Liver (tissue), 9 donors: ENCODE measurements around the gene UIMC1. TPM values are rescaled to one million over a fixed set of nuclear protein-coding genes. Genes with fewer than 3 reads are reported as not detected.

ENCODE experiments used
- DNase-seq: peaks from one replicate; pipeline ENCODE4 v3.0.0-alpha.2; 2017; ENCODE audit warnings: low spot score
- H3K27ac ChIP-seq, 2 donors: one replicate each; pipeline ENCODE4 v1.7.0; 2013; ENCODE audit warnings: inconsistent platforms in 2 of 2, low read length in 2 of 2, control low read depth in 1 of 2, low read depth in 1 of 2, mild to moderate bottlenecking in 1 of 2
- H3K27me3 ChIP-seq, 4 donors: one replicate each; pipeline versions ENCODE4 v1.6.1 to v1.7.0; 2013; ENCODE audit warnings: low read length in 3 of 4, inconsistent platforms in 1 of 4, mild to moderate bottlenecking in 1 of 4, moderate library complexity in 1 of 4; ENCODE audit not compliant: control insufficient read depth in 4 of 4, insufficient read depth in 4 of 4
- H3K36me3 ChIP-seq, 4 donors: one replicate each; pipeline versions ENCODE4 v1.6.1 to v1.7.0; 2013; ENCODE audit warnings: low read length in 3 of 4, mild to moderate bottlenecking in 3 of 4, low read depth in 1 of 4, moderate library complexity in 1 of 4; ENCODE audit not compliant: control insufficient read depth in 4 of 4, insufficient read depth in 3 of 4
- H3K4me1 ChIP-seq, 4 donors: one replicate each; pipeline versions ENCODE4 v1.6.1 to v1.7.0; 2013; ENCODE audit warnings: low read length in 3 of 4, mild to moderate bottlenecking in 3 of 4, moderate library complexity in 1 of 4; ENCODE audit not compliant: control insufficient read depth in 4 of 4, insufficient read depth in 4 of 4
- H3K4me3 ChIP-seq, 3 donors: one replicate each; pipeline versions ENCODE4 v1.6.1 to v1.7.0; 2013; ENCODE audit warnings: low read length in 3 of 3, control low read depth in 1 of 3, low read depth in 1 of 3, mild to moderate bottlenecking in 1 of 3
- H3K9ac ChIP-seq, 2 donors: one replicate each; pipeline ENCODE4 v1.7.0; 2013; ENCODE audit warnings: low read length in 2 of 2, mild to moderate bottlenecking in 2 of 2, moderate library complexity in 2 of 2, control low read depth in 1 of 2, low read depth in 1 of 2
- H3K9me3 ChIP-seq, 4 donors: one replicate each; pipeline versions ENCODE4 v1.6.1 to v1.7.0; 2013; ENCODE audit warnings: low read length in 3 of 4; ENCODE audit not compliant: control insufficient read depth in 4 of 4
- EGR1 ChIP-seq, 2 donors: IDR thresholded peaks; 2 replicates each; pipeline ENCODE4 v1.6.1; 2016 to 2018; ENCODE audit warnings: antibody characterized with exemption in 2 of 2, low read depth in 2 of 2
- FOXA1 ChIP-seq: IDR thresholded peaks from 2 replicates; pipeline ENCODE4 v1.6.1; 2016; ENCODE audit warnings: antibody characterized with exemption
- GABPA ChIP-seq, 2 donors: IDR thresholded peaks in 1 of 2; conservative IDR thresholded peaks in 1 of 2; 2 replicates each; pipeline ENCODE4 v1.6.1; 2016; ENCODE audit warnings: antibody characterized with exemption in 2 of 2, mild to moderate bottlenecking in 1 of 2, moderate library complexity in 1 of 2
- HNF4A ChIP-seq, 2 donors: conservative IDR thresholded peaks; 2 replicates each; pipeline ENCODE4 v1.6.1; 2016; ENCODE audit warnings: antibody characterized with exemption in 2 of 2, mild to moderate bottlenecking in 2 of 2
- JUND ChIP-seq, 2 donors: IDR thresholded peaks; 2 replicates each; pipeline ENCODE4 v1.6.1; 2016; ENCODE audit warnings: antibody characterized with exemption in 2 of 2
- NR2F2 ChIP-seq: IDR thresholded peaks from 2 replicates; pipeline ENCODE4 v1.6.1; 2016; ENCODE audit warnings: antibody characterized with exemption
- RAD21 ChIP-seq, 2 donors: IDR thresholded peaks; 2 replicates each; pipeline ENCODE4 v1.6.1; 2016; ENCODE audit warnings: antibody characterized with exemption in 2 of 2, mild to moderate bottlenecking in 2 of 2
- RXRA ChIP-seq, 2 donors: IDR thresholded peaks; 2 replicates each; pipeline ENCODE4 v1.6.1; 2017 to 2018; ENCODE audit warnings: antibody characterized with exemption in 2 of 2, mild to moderate bottlenecking in 1 of 2
- SP1 ChIP-seq: IDR thresholded peaks from 2 replicates; pipeline ENCODE4 v1.6.1; 2018; ENCODE audit warnings: antibody characterized with exemption, mild to moderate bottlenecking
- TAF1 ChIP-seq: conservative IDR thresholded peaks from 2 replicates; pipeline ENCODE4 v1.6.1; 2016; ENCODE audit warnings: antibody characterized with exemption, mild to moderate bottlenecking
- YY1 ChIP-seq: IDR thresholded peaks from 2 replicates; pipeline ENCODE4 v1.6.1; 2016; ENCODE audit warnings: antibody characterized with exemption, mild to moderate bottlenecking
- WGBS: extraction: QIAGEN DNeasy Blood & Tissue Kit; methylation state at CpG from one replicate; pipeline ENCODE4 v1.1.7; 2013; 5-methylcytosine and 5-hydroxymethylcytosine counted together
- polyA plus RNA-seq, 2 donors: library from polyadenylated mRNA; stranded (reverse) in 1 of 2; unstranded in 1 of 2; fragments of 200-250 nt in 1 of 2; fragments of >200 nt in 1 of 2; fragmentation: Nextera tagmentation in 1 of 2; extraction: Ambion mirVana in 1 of 2; gene quantifications; one replicate each; pipeline versions ENCODE4 v1.2.1 to v1.2.3, GENCODE V29; 2013 to 2015
- total RNA-seq, 2 donors: library from RNA; depleted of rRNA; stranded (reverse); fragments of >200 nt; gene quantifications; one replicate each; pipeline ENCODE4 v1.2.3, GENCODE V29; 2014
- TF ChIP-seq, protein P1 (sequence below): IDR thresholded peaks from 2 replicates; pipeline ENCODE4 v1.6.1; 2016; ENCODE audit warnings: antibody characterized with exemption
- TF ChIP-seq, protein P2 (sequence below): IDR thresholded peaks from 2 replicates; pipeline ENCODE4 v1.6.1; 2016; ENCODE audit warnings: antibody characterized with exemption
- TF ChIP-seq, protein P3 (sequence below): fragments of 150-350 bp; IDR thresholded peaks from 2 replicates; pipeline ENCODE4 v1.5.1; 2017; ENCODE audit warnings: improper control_type of control experiment, low read depth, low read length; ENCODE audit not compliant: missing input control
- TF ChIP-seq, protein P4 (sequence below): IDR thresholded peaks from 2 replicates; pipeline ENCODE4 v1.6.1; 2016; ENCODE audit warnings: antibody characterized with exemption
- donor health status: healthy.
- donor health status: healthy.
- donor health status: healthy.
- donor health status: healthy.
- donor health status: healthy.

UIMC1 gene
- total and polyA plus RNA-seq, 4 donors: 5.9 to 26.0 (median 11.7) TPM

DNA sequence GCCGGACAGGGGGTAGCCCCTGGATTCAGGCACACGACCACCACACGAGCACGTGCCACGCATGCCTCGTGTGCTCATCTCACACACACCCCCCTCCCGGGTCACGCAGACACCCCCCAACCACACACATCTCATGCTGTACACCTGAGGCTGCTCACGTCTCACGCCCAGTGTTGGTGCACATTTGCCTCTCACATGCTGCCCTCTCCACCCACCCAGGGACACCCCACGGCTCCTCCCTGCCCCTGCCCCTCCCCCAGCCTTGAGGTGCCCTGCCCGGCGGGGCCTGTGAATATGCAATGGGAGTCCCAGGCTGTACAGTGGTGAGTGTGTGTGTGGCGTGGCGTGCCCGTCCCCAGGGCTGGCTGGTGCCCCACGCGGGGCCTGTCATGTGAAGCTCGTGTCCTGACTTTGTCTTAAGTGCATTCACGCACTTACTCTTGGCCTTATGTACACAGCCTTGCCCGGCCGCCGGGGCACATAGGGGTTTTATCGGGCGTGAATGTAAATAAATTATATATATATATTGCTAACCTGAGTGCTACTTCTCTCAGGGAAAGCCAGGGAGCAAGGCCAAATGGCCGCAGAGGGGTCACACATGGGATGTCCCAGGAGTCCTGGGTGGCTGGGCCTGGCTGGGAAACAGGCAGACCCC is 126.1 kb downstream of the UIMC1 start:
- Histone ChIP-seq H3K36me3 (no peaks in the 10 kb centered on the region), H3K27ac (no peak overlapping the region), H3K4me1 (no peaks in the 10 kb centered on the region), H3K9ac (no peak overlapping the region), H3K27me3 (no peaks in the 10 kb centered on the region), H3K4me3 (no peak overlapping the region), H3K9me3 (no peaks in the 10 kb centered on the region)
- 91% methylated on average over 26 of the region's 26 CpGs for WGBS
- TF ChIP-seq HNF4A (conservative IDR thresholded peaks at IDR 0.05) (no peak), TAF1 (no peak), JUND (IDR thresholded peaks at IDR 0.05) (no peak), GABPA (IDR thresholded peaks at IDR 0.05 in 1 of 2, conservative IDR thresholded peaks at IDR 0.05 in 1 of 2) (no peak), NR2F2 (no peak), EGR1 (IDR thresholded peaks at IDR 0.05; ENCODE audit: low read depth in 2 of 2) (no peak), SP1 (no peak), RXRA (IDR thresholded peaks at IDR 0.05) (no peak), FOXA1 (no peak), YY1 (no peak)
- TF ChIP-seq, protein P1, sequence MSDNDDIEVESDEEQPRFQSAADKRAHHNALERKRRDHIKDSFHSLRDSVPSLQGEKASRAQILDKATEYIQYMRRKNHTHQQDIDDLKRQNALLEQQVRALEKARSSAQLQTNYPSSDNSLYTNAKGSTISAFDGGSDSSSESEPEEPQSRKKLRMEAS: no peak
- TF ChIP-seq, protein P2, sequence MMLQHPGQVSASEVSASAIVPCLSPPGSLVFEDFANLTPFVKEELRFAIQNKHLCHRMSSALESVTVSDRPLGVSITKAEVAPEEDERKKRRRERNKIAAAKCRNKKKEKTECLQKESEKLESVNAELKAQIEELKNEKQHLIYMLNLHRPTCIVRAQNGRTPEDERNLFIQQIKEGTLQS: no peak
- TF ChIP-seq, protein P3, sequence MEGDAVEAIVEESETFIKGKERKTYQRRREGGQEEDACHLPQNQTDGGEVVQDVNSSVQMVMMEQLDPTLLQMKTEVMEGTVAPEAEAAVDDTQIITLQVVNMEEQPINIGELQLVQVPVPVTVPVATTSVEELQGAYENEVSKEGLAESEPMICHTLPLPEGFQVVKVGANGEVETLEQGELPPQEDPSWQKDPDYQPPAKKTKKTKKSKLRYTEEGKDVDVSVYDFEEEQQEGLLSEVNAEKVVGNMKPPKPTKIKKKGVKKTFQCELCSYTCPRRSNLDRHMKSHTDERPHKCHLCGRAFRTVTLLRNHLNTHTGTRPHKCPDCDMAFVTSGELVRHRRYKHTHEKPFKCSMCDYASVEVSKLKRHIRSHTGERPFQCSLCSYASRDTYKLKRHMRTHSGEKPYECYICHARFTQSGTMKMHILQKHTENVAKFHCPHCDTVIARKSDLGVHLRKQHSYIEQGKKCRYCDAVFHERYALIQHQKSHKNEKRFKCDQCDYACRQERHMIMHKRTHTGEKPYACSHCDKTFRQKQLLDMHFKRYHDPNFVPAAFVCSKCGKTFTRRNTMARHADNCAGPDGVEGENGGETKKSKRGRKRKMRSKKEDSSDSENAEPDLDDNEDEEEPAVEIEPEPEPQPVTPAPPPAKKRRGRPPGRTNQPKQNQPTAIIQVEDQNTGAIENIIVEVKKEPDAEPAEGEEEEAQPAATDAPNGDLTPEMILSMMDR: no peak
- TF ChIP-seq, protein P4, sequence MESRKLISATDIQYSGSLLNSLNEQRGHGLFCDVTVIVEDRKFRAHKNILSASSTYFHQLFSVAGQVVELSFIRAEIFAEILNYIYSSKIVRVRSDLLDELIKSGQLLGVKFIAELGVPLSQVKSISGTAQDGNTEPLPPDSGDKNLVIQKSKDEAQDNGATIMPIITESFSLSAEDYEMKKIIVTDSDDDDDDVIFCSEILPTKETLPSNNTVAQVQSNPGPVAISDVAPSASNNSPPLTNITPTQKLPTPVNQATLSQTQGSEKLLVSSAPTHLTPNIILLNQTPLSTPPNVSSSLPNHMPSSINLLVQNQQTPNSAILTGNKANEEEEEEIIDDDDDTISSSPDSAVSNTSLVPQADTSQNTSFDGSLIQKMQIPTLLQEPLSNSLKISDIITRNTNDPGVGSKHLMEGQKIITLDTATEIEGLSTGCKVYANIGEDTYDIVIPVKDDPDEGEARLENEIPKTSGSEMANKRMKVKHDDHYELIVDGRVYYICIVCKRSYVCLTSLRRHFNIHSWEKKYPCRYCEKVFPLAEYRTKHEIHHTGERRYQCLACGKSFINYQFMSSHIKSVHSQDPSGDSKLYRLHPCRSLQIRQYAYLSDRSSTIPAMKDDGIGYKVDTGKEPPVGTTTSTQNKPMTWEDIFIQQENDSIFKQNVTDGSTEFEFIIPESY: no peak
- no peak for DNase-seq

DNA sequence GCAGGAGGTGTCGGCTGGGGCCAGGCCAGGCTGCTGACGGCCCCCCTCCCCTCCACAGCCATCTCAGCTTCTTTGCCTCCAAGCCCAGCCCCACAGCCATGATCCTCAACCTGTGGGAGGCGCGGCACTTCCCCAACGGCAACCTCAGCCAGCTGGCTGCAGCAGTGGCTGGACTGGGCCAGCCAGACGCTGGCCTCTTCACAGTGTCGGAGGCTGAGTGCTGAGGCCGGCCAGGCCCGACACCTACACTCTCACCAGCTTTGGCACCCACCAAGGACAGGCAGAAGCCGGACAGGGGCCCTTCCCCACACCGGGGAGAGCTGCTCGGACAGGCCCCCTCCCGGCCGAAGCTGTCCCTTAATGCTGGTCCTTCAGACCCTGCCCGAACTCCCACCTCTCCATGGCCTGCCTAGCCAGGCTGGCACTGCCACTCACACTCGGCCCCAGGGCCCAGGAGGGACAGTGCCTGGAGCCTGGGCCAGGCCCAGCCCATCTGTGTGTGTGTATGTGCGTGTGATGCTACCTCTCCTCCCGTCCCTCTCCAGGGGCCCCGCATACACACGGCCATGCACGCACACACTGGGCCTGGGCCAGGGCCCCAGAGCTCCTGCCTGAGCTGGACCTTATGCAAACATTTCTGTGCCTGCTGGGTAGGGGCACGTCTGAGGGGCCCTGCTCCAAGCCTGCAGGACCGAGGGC is 126.8 kb downstream of the UIMC1 start:
- 83% methylated on average over 23 of the region's 23 CpGs for WGBS
- H3K4me3 ChIP-seq: no peak overlapping the region
- H3K9ac ChIP-seq: no peak overlapping the region
- H3K27me3 ChIP-seq: no peaks in the 10 kb centered on the region
- H3K27ac ChIP-seq: no peak overlapping the region
- H3K9me3 ChIP-seq: no peaks in the 10 kb centered on the region
- no peak for DNase-seq
- TF ChIP-seq, protein P2: no peak
- TF ChIP-seq GABPA (IDR thresholded peaks at IDR 0.05 in 1 of 2, conservative IDR thresholded peaks at IDR 0.05 in 1 of 2) (no peak), RAD21 (IDR thresholded peaks at IDR 0.05) (no peak), NR2F2 (no peak)
- TF ChIP-seq, protein P3: no peak
- H3K4me1 ChIP-seq: no peaks in the 10 kb centered on the region
- H3K36me3 ChIP-seq: no peaks in the 10 kb centered on the region
